ENCODE results near the gene DCLK2.

- TF ChIP-seq CTCF (IDR thresholded peaks at IDR 0.05; ENCODE audit: low read depth, low read length) (no peak), EZH2phosphoT487 (IDR thresholded peaks at IDR 0.05; ENCODE audit: low read depth) (no peak)
Observed at GRCh38 chr4:150070464-150071170, 7.6 kb upstream of the DCLK2 start.

All from OCI-LY3 (cell line).